WI38 (cell line): ENCODE results near the gene SETD1B.
"Not testable (repeated sequence)": the region's sequence is repeated elsewhere in the genome, so short reads cannot be mapped to it uniquely, and the experiment has no call there.

ENCODE experiments used
- H3K4me3 ChIP-seq: 2 replicates; pipeline ENCODE4 v1.5.1; 2011; ENCODE audit warnings: low read depth, mild to moderate bottlenecking, control low read depth, low read length
- CTCF ChIP-seq: IDR thresholded peaks from 2 replicates; pipeline ENCODE4 v1.5.1; 2012; ENCODE audit warnings: low read depth, mild to moderate bottlenecking, control low read depth, low read length

Gene SETD1B

GRCh38 chr12:121787063-121788025, 16.5 kb upstream of the SETD1B start:
- TF ChIP-seq CTCF: no peak
- H3K4me3 ChIP-seq: no peak overlapping the region

GRCh38 chr12:121788176-121788818, 15.5 kb upstream of the SETD1B start:
- H3K4me3 ChIP-seq: no peak overlapping the region
- TF ChIP-seq CTCF: no peak

GRCh38 chr12:121789233-121789781, 14.5 kb upstream of the SETD1B start:
- H3K4me3 ChIP-seq: no peak overlapping the region
- no peak for TF ChIP-seq CTCF

- H3K4me3 ChIP-seq: no peak overlapping the region
- TF ChIP-seq CTCF: no peak
These were observed 13.7 kb upstream of the SETD1B start for GRCh38 chr12:121789800-121790728.

- not testable (repeated sequence) for H3K4me3 ChIP-seq
These were observed 13.0 kb upstream of the SETD1B start for GRCh38 chr12:121790785-121791184.

GRCh38 chr12:121791671-121792551, 11.9 kb upstream of the SETD1B start:
- TF ChIP-seq CTCF: no peak
- no peak overlapping the region for H3K4me3 ChIP-seq
